Measurements from ENCODE around the gene STRN3. TPM values are rescaled to one million over a fixed set of nuclear protein-coding genes. Genes with fewer than 3 reads are reported as not detected.

Gene STRN3
- total and polyA plus RNA-seq, 2 donors (not counting 1 experiment from before 2014, with no cell fraction given), result 7.7 to 43.9 TPM

DNA sequence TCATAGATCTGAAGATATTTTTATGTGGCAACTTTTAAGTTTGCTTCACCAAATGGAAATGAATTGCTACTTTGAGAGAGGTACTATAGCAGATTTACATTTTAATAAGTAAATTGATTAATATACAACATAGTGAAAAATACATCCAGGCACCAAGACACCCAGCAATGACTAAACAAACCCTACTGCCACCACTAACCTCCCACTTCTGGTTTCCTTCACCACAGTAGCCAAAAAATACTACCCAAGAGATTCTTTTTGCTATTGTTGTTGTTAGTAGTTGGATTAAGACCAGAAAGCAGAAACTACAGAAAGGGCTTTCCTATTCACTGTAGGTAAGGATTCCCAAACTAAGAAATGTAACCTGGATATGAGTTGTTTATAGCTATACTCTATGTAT, 97.7 kb downstream of the STRN3 start:
- H3K9ac ChIP-seq (ENCODE audit: low read length), result no peak overlapping the region
- no peaks in the 10 kb centered on the region for H3K27me3 Mint-ChIP-seq
- POLR2A ChIA-PET, result no interaction called here
- H3K27ac ChIP-seq (ENCODE audit: low read length in 2 of 2), result no peak overlapping the region
- no peaks in the 10 kb centered on the region for H3K4me1 ChIP-seq (ENCODE audit: control insufficient read depth in 2 of 2, insufficient read depth in 2 of 2, low read length in 2 of 2)
- no peak overlapping the region for H3K4me3 Mint-ChIP-seq
- H3K36me3 ChIP-seq (replicated peaks in 1 of 2; ENCODE audit: control extremely low read depth in 1 of 2, control insufficient read depth in 1 of 2, extremely low read depth in 1 of 2, insufficient read depth in 2 of 2, low read length in 1 of 2), result peaks cover 8 to 10% of the 10 kb centered on the region in 2 experiments
- no peaks in the 10 kb centered on the region for H4K20me1 ChIP-seq (ENCODE audit: control insufficient read depth, insufficient read depth, low read length, poor library complexity, severe bottlenecking)
- H3K79me2 ChIP-seq (ENCODE audit: control insufficient read depth, insufficient read depth, low read length), result no peaks in the 10 kb centered on the region
- no peaks in the 10 kb centered on the region for H3K27me3 ChIP-seq (replicated peaks in 1 of 4; ENCODE audit: control extremely low read depth in 1 of 4, control insufficient read depth in 3 of 4, insufficient read depth in 4 of 4, low read length in 3 of 4)
- no peak overlapping the region for H3K27ac Mint-ChIP-seq
- DNase-seq (no peak), ATAC-seq (ENCODE audit: low read depth) (no peak)
- H3K4me1 Mint-ChIP-seq, result no peaks in the 10 kb centered on the region
- intact Hi-C loops (cut with micrococcal nuclease), result no loop called here
- H2AFZ ChIP-seq (ENCODE audit: insufficient read depth, low read depth, low read length, poor library complexity, severe bottlenecking), result no peak overlapping the region
- no peaks in the 10 kb centered on the region for H3K9me3 Mint-ChIP-seq (ENCODE audit: insufficient read depth)
- TF ChIP-seq EZH2 (IDR thresholded peaks at IDR 0.05; ENCODE audit: borderline replicate concordance, insufficient read depth, low read depth, low read length, poor library complexity, severe bottlenecking), result no peak
- TF ChIP-seq CTCF (IDR thresholded peaks at IDR 0.05), result no peak
- no peaks in the 10 kb centered on the region for H3K9me3 ChIP-seq (ENCODE audit: control extremely low read depth in 1 of 3, control insufficient read depth in 2 of 3, insufficient read depth in 1 of 3, low read length in 2 of 3)
- H3K4me3 ChIP-seq (ENCODE audit: control extremely low read depth in 1 of 5, extremely low read depth in 1 of 5, insufficient read depth in 1 of 5, low read depth in 2 of 5, low read length in 4 of 5), result no peak overlapping the region
- CTCF ChIA-PET, result interaction anchor here (0.7 kb wide), 1 partner anchor 315 kb away, joined by 3 read pairs; no protein-coding TSS in a partner anchor
- H3K4me2 ChIP-seq (replicated peaks; ENCODE audit: low read depth, low read length, poor library complexity, severe bottlenecking), result no peak overlapping the region

DNA sequence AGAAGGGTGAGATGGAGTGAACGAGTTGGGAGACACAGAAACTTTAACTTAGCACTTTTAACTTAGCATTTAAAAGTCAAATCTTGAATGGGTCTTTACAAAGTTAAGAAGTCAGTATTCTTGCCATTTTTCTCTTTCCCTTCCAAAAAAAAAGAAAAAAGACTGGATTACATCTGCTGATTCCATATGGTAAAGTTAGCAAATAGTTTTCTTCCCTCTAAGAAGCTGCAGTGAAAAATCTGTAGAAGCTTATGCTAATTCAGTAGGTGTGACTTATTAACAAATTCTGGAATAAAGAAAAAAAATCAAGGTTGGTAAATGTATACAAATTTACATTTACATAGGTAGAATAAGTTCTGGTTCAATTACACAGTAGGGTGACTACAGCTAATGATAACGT, 100.9 kb downstream of the STRN3 start:
- Histone ChIP-seq H3K79me2 (ENCODE audit: control insufficient read depth, insufficient read depth, low read length) (no peaks in the 10 kb centered on the region), H3K4me2 (replicated peaks; ENCODE audit: low read depth, low read length, poor library complexity, severe bottlenecking) (no peak overlapping the region), H3K4me3 (ENCODE audit: control extremely low read depth in 1 of 5, extremely low read depth in 1 of 5, insufficient read depth in 1 of 5, low read depth in 2 of 5, low read length in 4 of 5) (no peak overlapping the region), H2AFZ (ENCODE audit: insufficient read depth, low read depth, low read length, poor library complexity, severe bottlenecking) (no peak overlapping the region), H3K4me1 (ENCODE audit: control insufficient read depth in 2 of 2, insufficient read depth in 2 of 2, low read length in 2 of 2) (no peaks in the 10 kb centered on the region), H3K36me3 (replicated peaks in 1 of 2; ENCODE audit: control extremely low read depth in 1 of 2, control insufficient read depth in 1 of 2, extremely low read depth in 1 of 2, insufficient read depth in 2 of 2, low read length in 1 of 2) (peaks cover 3 to 6% of the 10 kb centered on the region in 2 experiments), H3K9ac (ENCODE audit: low read length) (no peak overlapping the region), H3K27ac (ENCODE audit: low read length in 2 of 2) (no peak overlapping the region), H4K20me1 (ENCODE audit: control insufficient read depth, insufficient read depth, low read length, poor library complexity, severe bottlenecking) (no peaks in the 10 kb centered on the region), H3K9me3 (ENCODE audit: control extremely low read depth in 1 of 3, control insufficient read depth in 2 of 3, insufficient read depth in 1 of 3, low read length in 2 of 3) (no peaks in the 10 kb centered on the region), H3K27me3 (replicated peaks in 1 of 4; ENCODE audit: control extremely low read depth in 1 of 4, control insufficient read depth in 3 of 4, insufficient read depth in 4 of 4, low read length in 3 of 4) (no peaks in the 10 kb centered on the region)
- Mint-ChIP-seq H3K4me3 (no peak overlapping the region), H3K27ac (no peak overlapping the region), H3K9me3 (ENCODE audit: insufficient read depth) (no peaks in the 10 kb centered on the region), H3K27me3 (no peaks in the 10 kb centered on the region), H3K4me1 (no peaks in the 10 kb centered on the region)
- WGBS (ENCODE audit: insufficient coverage), result no CpG with 5 or more reads among the region's 2 CpGs
- DNase-seq, result no peak
- no peak for ATAC-seq (ENCODE audit: low read depth)
- CTCF ChIA-PET, result no interaction called here
- POLR2A ChIA-PET, result no interaction called here
- TF ChIP-seq CTCF (IDR thresholded peaks at IDR 0.05), result no peak
- TF ChIP-seq EZH2 (IDR thresholded peaks at IDR 0.05; ENCODE audit: borderline replicate concordance, insufficient read depth, low read depth, low read length, poor library complexity, severe bottlenecking), result no peak
- intact Hi-C loops (cut with micrococcal nuclease), result no loop called here

All from B cell (primary cell).